Osteocyte (in vitro differentiated cells): ENCODE measurements around the gene MYBPC1. TPM values are rescaled to one million over a fixed set of nuclear protein-coding genes. Genes with fewer than 3 reads are reported as not detected.

ENCODE experiments used
- DNase-seq: peaks from one replicate; pipeline ENCODE4 v3.0.0; 2021; ENCODE audit warnings: mixed read lengths; ENCODE audit not compliant: unreplicated experiment; ENCODE audit errors: extremely low spot score
- H3K27ac Mint-ChIP-seq: one replicate; pipeline ENCODE4 v1.8.0; 2021; ENCODE audit warnings: mild to moderate bottlenecking, mixed read lengths; ENCODE audit not compliant: unreplicated experiment
- H3K27me3 Mint-ChIP-seq: one replicate; pipeline ENCODE4 v1.8.0; 2021; ENCODE audit warnings: mixed read lengths; ENCODE audit not compliant: unreplicated experiment
- H3K36me3 Mint-ChIP-seq: one replicate; pipeline ENCODE4 v1.8.0; 2021; ENCODE audit warnings: mixed read lengths; ENCODE audit not compliant: unreplicated experiment
- H3K4me1 Mint-ChIP-seq: one replicate; pipeline ENCODE4 v1.8.0; 2021; ENCODE audit warnings: mixed read lengths; ENCODE audit not compliant: unreplicated experiment
- H3K4me3 Mint-ChIP-seq: one replicate; pipeline ENCODE4 v1.8.0; 2021; ENCODE audit warnings: mild to moderate bottlenecking, moderate library complexity, mixed read lengths; ENCODE audit not compliant: unreplicated experiment
- H3K9me3 Mint-ChIP-seq: one replicate; pipeline ENCODE4 v1.8.0; 2021; ENCODE audit warnings: mixed read lengths; ENCODE audit not compliant: unreplicated experiment
- CTCF ChIP-seq: fragments of 200-600 bp; sonication (generic); IDR thresholded peaks from 2 replicates; pipeline ENCODE4 v1.5.0; 2021; ENCODE audit warnings: antibody characterized with exemption, mild to moderate bottlenecking, moderate library complexity
- total RNA-seq: library from RNA; stranded (reverse); gene quantifications from 2 replicates; pipeline ENCODE4 v1.2.1, GENCODE V29; 2021

MYBPC1 gene
- total RNA-seq, 1 donor from 2014 or later = not detected

GRCh38 chr12:101685092-101685491 lies 90.3 kb downstream of the MYBPC1 start:
- H3K4me3 Mint-ChIP-seq = no peak overlapping the region
- H3K4me1 Mint-ChIP-seq = no peaks in the 10 kb centered on the region
- no peak for DNase-seq
- H3K36me3 Mint-ChIP-seq = no peaks in the 10 kb centered on the region
- TF ChIP-seq CTCF = no peak
- H3K9me3 Mint-ChIP-seq = no peaks in the 10 kb centered on the region
- peaks cover 24% of the 10 kb centered on the region for H3K27me3 Mint-ChIP-seq
- no peak overlapping the region for H3K27ac Mint-ChIP-seq

GRCh38 chr12:101686176-101686575 lies 91.4 kb downstream of the MYBPC1 start:
- Mint-ChIP-seq H3K4me1 (no peaks in the 10 kb centered on the region), H3K4me3 (no peak overlapping the region), H3K27me3 (peaks cover 22% of the 10 kb centered on the region), H3K36me3 (no peaks in the 10 kb centered on the region), H3K27ac (no peak overlapping the region), H3K9me3 (no peaks in the 10 kb centered on the region)
- no peak for DNase-seq
- no peak for TF ChIP-seq CTCF

- H3K9me3 Mint-ChIP-seq = no peaks in the 10 kb centered on the region
- no peaks in the 10 kb centered on the region for H3K36me3 Mint-ChIP-seq
- no peak for TF ChIP-seq CTCF
- H3K4me3 Mint-ChIP-seq = no peak overlapping the region
- H3K4me1 Mint-ChIP-seq = no peaks in the 10 kb centered on the region
- DNase-seq = no peak
- H3K27ac Mint-ChIP-seq = no peak overlapping the region
- H3K27me3 Mint-ChIP-seq = peaks cover 11% of the 10 kb centered on the region
Observed at GRCh38 chr12:101690544-101691098, 95.8 kb downstream of the MYBPC1 start.

GRCh38 chr12:101691503-101692096 lies 96.8 kb downstream of the MYBPC1 start:
- Mint-ChIP-seq H3K9me3 (no peaks in the 10 kb centered on the region), H3K4me3 (no peak overlapping the region), H3K27ac (no peak overlapping the region), H3K4me1 (peaks cover 2% of the 10 kb centered on the region), H3K27me3 (peaks cover 5% of the 10 kb centered on the region), H3K36me3 (no peaks in the 10 kb centered on the region)
- no peak for TF ChIP-seq CTCF
- no peak for DNase-seq

DNA sequence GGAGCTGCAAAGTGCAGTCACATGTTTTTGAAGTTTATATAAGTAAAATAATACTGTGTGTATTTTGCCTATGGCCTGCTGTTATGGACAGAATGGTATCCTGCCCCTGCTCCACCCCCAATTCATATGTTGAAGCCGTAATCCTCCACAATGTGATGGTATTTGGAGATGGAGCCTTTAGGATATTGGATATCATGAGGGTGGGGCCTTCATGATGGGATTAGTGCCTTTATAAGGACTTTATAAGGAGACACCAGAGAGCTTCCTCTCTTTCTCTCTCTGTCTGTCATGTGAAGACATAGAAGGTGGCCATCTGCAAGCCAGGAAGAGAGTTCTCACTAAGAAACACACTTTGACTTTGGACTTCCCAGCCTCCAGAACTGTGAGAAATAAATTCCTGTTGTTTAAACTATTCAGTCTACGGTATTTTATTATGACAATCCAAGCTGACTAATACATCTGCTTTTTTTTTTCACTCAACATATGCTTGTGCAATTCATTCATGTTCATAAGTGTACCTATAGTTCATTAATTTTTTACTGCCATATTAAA lies 99.6 kb downstream of the MYBPC1 start:
- Mint-ChIP-seq H3K36me3 (no peaks in the 10 kb centered on the region), H3K4me3 (no peak overlapping the region), H3K9me3 (no peaks in the 10 kb centered on the region), H3K4me1 (peaks cover 18% of the 10 kb centered on the region), H3K27me3 (peaks cover under 1% of the 10 kb centered on the region), H3K27ac (no peak overlapping the region)
- DNase-seq = no peak
- TF ChIP-seq CTCF = no peak
